C1 segment of cervical spinal cord (tissue), 14 donors: ENCODE measurements around the gene KYAT1.

ENCODE experiments used
- DNase-seq, 14 donors: peaks; one replicate each; lab custom pipeline; 2025; lab: John Stamatoyannopoulos, UW

KYAT1 gene

GRCh38 chr9:128841694-128842492 is 39.9 kb downstream of the KYAT1 start:
- DNase-seq, result no peak

- no peak for DNase-seq
Measured at GRCh38 chr9:128840524-128840923, 41.2 kb downstream of the KYAT1 start.

GRCh38 chr9:128838338-128838737 is 43.4 kb downstream of the KYAT1 start:
- no peak for DNase-seq

- DNase-seq, result no peak
Measured at GRCh38 chr9:128836509-128837145, 45.1 kb downstream of the KYAT1 start.

- DNase-seq, result no peak
Measured at GRCh38 chr9:128835246-128836210, 46.2 kb downstream of the KYAT1 start.

GRCh38 chr9:128833696-128834095 is 48.1 kb downstream of the KYAT1 start:
- no peak for DNase-seq

GRCh38 chr9:128829477-128830251 is 52.1 kb downstream of the KYAT1 start, which contains the start of gene SPOUT1:
Gene SPOUT1 (minus strand): TSS chr9:128829794. CDS start chr9:128829780, 14 bp downstream.
- DNase-seq, result peak; percentile 31 to 93 (median 88)

- no peak for DNase-seq
Measured at GRCh38 chr9:128828719-128829452, 52.9 kb downstream of the KYAT1 start.

- no peak for DNase-seq
Measured at GRCh38 chr9:128828267-128828666, 53.5 kb downstream of the KYAT1 start.

- no peak for DNase-seq
Measured at GRCh38 chr9:128825923-128826700, 55.6 kb downstream of the KYAT1 start.

GRCh38 chr9:128824911-128825310 is 56.8 kb downstream of the KYAT1 start:
- no peak for DNase-seq

GRCh38 chr9:128823903-128824406 is 57.8 kb downstream of the KYAT1 start:
- no peak for DNase-seq

- no peak for DNase-seq
Measured at GRCh38 chr9:128823362-128823902, 58.3 kb downstream of the KYAT1 start.

- no peak for DNase-seq
Measured at GRCh38 chr9:128822407-128823042, 59.2 kb downstream of the KYAT1 start.

GRCh38 chr9:128821584-128822406 is 60.0 kb downstream of the KYAT1 start:
- no peak for DNase-seq

GRCh38 chr9:128820665-128821583 is 60.8 kb downstream of the KYAT1 start:
- no peak for DNase-seq
